Stimulated activated CD8-positive, alpha-beta memory T cell treated with anti-CD3 and anti-CD28 coated beads, Interleukin-7, amount 100 ng/mL, for 48 hours (primary cell): ENCODE results near the gene BCL11A.

Experiments
- DNase-seq, 2 donors: peaks; one replicate each; pipeline ENCODE4 v3.0.0-alpha.2; 2020; ENCODE audit warnings: low read depth in 1 of 2; ENCODE audit errors: extremely low read depth in 1 of 2

BCL11A gene

DNA sequence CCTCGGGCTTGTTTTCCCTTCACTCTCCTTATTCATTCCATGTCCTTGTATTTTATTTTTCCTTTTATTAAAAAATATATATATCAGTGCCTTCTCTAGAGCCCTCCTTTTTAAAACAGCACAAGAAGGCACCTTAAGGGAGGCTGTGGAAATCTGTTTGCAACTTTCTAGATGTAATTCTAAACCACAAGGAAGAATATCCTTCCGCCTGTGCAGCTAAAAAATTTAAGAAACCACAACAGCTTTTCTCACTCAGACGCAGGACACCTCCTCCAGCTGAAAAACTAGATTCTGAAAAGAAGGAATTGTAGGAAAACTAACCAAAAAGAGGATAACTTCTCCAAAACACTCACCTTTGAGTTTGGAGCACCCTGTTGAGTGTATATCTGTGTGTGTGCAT, 142.2 kb downstream of the BCL11A start:
- no peak for DNase-seq

DNA sequence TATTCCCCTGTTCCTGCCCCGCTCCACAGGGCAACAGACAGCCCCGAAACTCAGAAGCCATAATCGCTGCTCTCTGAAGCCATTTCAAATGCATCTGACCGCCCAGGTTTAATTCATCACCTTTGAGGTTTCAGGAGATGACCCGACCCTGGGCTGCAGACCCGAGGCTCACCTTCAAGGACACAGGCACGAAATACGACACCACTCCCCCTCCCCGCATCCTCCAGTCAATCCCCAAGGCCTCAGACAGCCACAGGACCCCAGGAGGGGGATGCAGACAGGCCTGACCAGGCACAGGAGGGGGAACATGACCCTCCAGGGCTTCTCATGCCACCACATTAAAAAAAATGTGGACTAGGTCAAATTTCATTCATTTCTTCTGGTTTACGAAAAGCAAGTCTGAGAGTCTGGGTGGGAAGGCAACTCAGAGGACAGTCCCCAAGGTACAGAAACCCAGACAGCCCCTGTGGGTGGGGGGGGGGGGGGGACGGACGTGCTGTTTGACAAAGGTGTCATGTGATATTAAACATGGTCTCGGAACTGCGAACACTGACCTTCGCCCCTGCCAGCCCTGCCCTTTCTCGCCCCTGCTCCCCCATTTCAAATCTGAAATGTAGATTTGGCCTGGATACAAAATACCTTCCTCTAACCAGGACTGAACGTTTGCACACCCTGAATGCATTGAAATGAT, 142.9 kb downstream of the BCL11A start:
- DNase-seq = no peak

DNA sequence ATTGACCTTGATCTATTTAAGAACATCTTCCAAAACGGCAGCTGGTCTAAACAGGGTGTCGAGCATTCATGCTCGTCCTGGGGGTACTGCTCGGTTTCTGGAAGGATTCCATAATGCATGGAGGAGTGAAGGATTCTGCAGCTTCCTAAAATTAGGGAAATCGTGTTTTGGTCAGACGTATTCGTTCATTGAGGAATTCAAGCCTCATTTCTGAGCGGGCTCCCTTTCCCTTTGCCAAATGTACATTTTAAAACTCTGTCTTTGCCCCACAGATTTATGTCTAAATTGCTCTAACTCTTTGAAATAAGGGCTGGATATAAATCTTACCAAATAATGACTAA, 144.0 kb downstream of the BCL11A start:
- no peak for DNase-seq

- DNase-seq = no peak
These were observed 144.5 kb downstream of the BCL11A start for GRCh38 chr2:60408811-60409530.

- DNase-seq = no peak
These were observed 145.2 kb downstream of the BCL11A start for GRCh38 chr2:60408207-60408606.

GRCh38 chr2:60407398-60407797, 146.1 kb downstream of the BCL11A start:
- DNase-seq = no peak

DNA sequence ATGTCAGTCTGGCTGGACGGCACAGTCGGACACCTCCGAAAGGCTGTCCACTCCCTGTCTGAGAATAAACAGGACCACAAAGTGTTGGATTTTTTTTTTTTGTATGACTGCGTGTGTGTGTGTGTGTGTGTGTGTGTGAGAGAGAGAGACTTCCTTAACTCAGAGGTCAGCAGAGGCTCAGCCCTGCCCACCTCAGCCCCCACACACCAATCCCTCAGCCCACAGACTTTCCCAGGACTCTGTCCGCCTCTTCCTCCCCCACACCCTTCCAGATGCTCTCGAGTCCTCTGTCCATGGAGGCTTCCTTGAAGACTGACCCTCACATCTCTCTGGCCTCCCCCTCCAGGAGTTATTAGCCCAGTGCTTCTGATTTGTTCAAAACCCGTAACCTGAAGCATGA, 147.3 kb downstream of the BCL11A start:
- no peak for DNase-seq

DNA sequence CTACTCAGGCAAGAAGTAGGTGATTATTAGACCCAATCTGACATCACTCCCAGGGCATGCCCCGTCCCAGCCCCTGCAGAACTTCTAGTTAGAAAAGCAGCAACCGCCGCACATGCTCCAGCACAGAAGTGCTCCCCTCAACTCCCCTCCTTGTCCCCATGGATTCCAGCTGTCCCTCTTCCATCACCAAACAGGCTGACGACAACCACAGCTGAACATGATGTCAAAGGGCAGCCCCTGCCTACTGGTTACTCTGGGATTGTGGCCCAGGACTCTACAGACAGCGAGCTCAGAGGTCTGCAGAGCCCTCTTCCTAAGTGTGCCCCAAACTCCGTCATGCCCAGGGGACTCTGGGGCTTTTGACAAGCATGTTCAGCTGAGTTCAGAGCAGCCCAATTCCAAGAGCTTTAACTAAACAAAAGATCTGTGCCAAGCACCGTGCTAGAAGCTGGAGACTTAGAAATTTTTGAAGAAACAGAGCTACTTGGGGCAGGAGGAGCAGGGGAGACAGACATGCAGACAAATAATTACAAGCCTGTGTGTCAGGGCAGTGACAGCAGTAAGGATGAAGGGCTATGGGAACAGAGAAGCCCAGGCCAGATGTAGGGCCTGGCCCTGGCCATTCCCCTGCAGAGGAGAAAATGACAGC, 148.1 kb downstream of the BCL11A start:
- DNase-seq = no peak
